Endothelial cell of umbilical vein (primary cell): ENCODE data around the gene SUSD6. TPM values are rescaled to one million over a fixed set of nuclear protein-coding genes. Genes with fewer than 3 reads are reported as not detected.

ENCODE experiments used
- BruUV-seq: library from RNA; stranded (reverse); fragments of 400-500 nt; replicated peaks from 2 replicates; lab custom pipeline; 2021; lab: Mats Ljungman, UMichigan
- CTCF ChIA-PET: fragments of 300-600, 350-600 bp; sonication (Branson Sonifier 250); formaldehyde crosslinking; loops from one replicate; lab custom pipeline; 2021; ENCODE audit warnings: antibody characterized with exemption, inconsistent platforms; lab: Charles Lee
- POLR2A ChIA-PET: fragments of 300-600, 350-600 bp; sonication (Branson Sonifier 250); formaldehyde crosslinking; loops from one replicate; lab custom pipeline; 2021; ENCODE audit warnings: antibody characterized with exemption, inconsistent platforms; lab: Charles Lee
- DNase-seq: peaks from one replicate; pipeline ENCODE4 v3.0.0-alpha.2; 2011; ENCODE audit warnings: low read depth, low spot score
- FAIRE-seq: peaks from 2 replicates; lab custom pipeline; 2011; peaks lifted over from hg19 to GRCh38; lab: Jason Lieb, UNC
- H2AFZ ChIP-seq: 2 replicates; pipeline ENCODE4 v1.6.0; 2012; ENCODE audit warnings: low read depth, low read length, control low read depth, inconsistent platforms
- H3K27ac ChIP-seq: 2 replicates; pipeline ENCODE4 v1.5.1; 2011; ENCODE audit warnings: low read depth, mild to moderate bottlenecking, control low read depth, low read length, moderate library complexity; ENCODE audit not compliant: insufficient read depth
- H3K27me3 ChIP-seq, 2 experiments: 2 replicates each; pipeline versions ENCODE4 v1.6.0 to v1.6.1; 2011; ENCODE audit warnings: low read length in 2 of 2, mixed read lengths in 1 of 2; ENCODE audit not compliant: control insufficient read depth in 2 of 2, insufficient read depth in 2 of 2
- H3K36me3 ChIP-seq, 2 experiments: 2 replicates in 1 of 2; 3 replicates in 1 of 2; pipeline ENCODE4 v1.5.1; 2011; ENCODE audit warnings: low read length in 2 of 2, mild to moderate bottlenecking in 1 of 2, moderate library complexity in 1 of 2; ENCODE audit not compliant: control insufficient read depth in 2 of 2, insufficient read depth in 2 of 2; ENCODE audit errors: extremely low read depth in 1 of 2
- H3K4me1 ChIP-seq: 3 replicates; pipeline ENCODE4 v1.5.1; 2011; ENCODE audit warnings: mild to moderate bottlenecking, low read length; ENCODE audit not compliant: control insufficient read depth, insufficient read depth; ENCODE audit errors: extremely low read depth
- H3K4me2 ChIP-seq: 2 replicates; pipeline ENCODE4 v1.6.1; 2011; ENCODE audit warnings: low read length, control low read depth, mixed read lengths; ENCODE audit not compliant: insufficient read depth
- H3K4me3 ChIP-seq, 3 experiments: fragments of 200-600 bp in 1 of 3; sonication (generic), shearing (Covaris generic) in 1 of 3; replicated peaks in 1 of 3; 2 replicates each; pipeline ENCODE4 v1.5.1; 2011 to 2016; ENCODE audit warnings: control low read depth in 3 of 3, low read length in 3 of 3, mild to moderate bottlenecking in 2 of 3, inconsistent platforms in 1 of 3, low read depth in 1 of 3, moderate library complexity in 1 of 3; ENCODE audit not compliant: insufficient read depth in 1 of 3
- H3K79me2 ChIP-seq: 2 replicates; pipeline ENCODE4 v1.6.0; 2012; ENCODE audit warnings: low read length, inconsistent platforms; ENCODE audit not compliant: control insufficient read depth, insufficient read depth
- H3K9ac ChIP-seq: replicated peaks from 2 replicates; pipeline ENCODE3; 2011; ENCODE audit warnings: low read length, control low read depth; ENCODE audit not compliant: insufficient read depth; ENCODE audit errors: extremely low read depth
- H3K9me1 ChIP-seq: replicated peaks from 3 replicates; pipeline ENCODE4 v1.6.0; 2011; ENCODE audit warnings: mild to moderate bottlenecking, low read length; ENCODE audit not compliant: control insufficient read depth, insufficient read depth; ENCODE audit errors: extremely low read depth
- H3K9me3 ChIP-seq: replicated peaks from 2 replicates; pipeline ENCODE4 v1.5.1; 2012; ENCODE audit warnings: low read length, inconsistent platforms; ENCODE audit not compliant: control insufficient read depth, insufficient read depth
- H4K20me1 ChIP-seq: replicated peaks from 2 replicates; pipeline ENCODE3; 2011; ENCODE audit warnings: mild to moderate bottlenecking, low read length; ENCODE audit not compliant: control insufficient read depth, insufficient read depth; ENCODE audit errors: extremely low read depth
- CTCF ChIP-seq, 2 donors: IDR thresholded peaks; 1 replicate in 1 of 2; 2 replicates in 1 of 2; pipeline ENCODE4 v1.5.1; 2011; ENCODE audit warnings: low read length in 2 of 2, mild to moderate bottlenecking in 2 of 2, moderate library complexity in 2 of 2, control low read depth in 1 of 2, inconsistent platforms in 1 of 2, low read depth in 1 of 2; ENCODE audit not compliant: insufficient read depth in 1 of 2; ENCODE audit errors: extremely low read depth in 1 of 2
- EZH2 ChIP-seq: IDR thresholded peaks from 2 replicates; pipeline ENCODE4 v1.6.1; 2012; ENCODE audit warnings: borderline replicate concordance, low read depth, mild to moderate bottlenecking, moderate library complexity, low read length, inconsistent platforms; ENCODE audit not compliant: severe bottlenecking
- FOS ChIP-seq: IDR thresholded peaks from 2 replicates; pipeline ENCODE4 v1.6.1; 2011; ENCODE audit warnings: mild to moderate bottlenecking, low read length, moderate library complexity, borderline replicate concordance; ENCODE audit not compliant: insufficient read depth
- GATA2 ChIP-seq: IDR thresholded peaks from 2 replicates; pipeline ENCODE4 v1.7.0; 2011; ENCODE audit warnings: low read depth, mild to moderate bottlenecking, moderate library complexity, mixed read lengths, low read length; ENCODE audit not compliant: insufficient read length, insufficient read depth
- JUN ChIP-seq: IDR thresholded peaks from 2 replicates; pipeline ENCODE4 v1.6.1; 2011; ENCODE audit warnings: borderline replicate concordance, low read depth; ENCODE audit not compliant: insufficient read length, insufficient read depth
- MYC ChIP-seq: IDR thresholded peaks from one replicate; pipeline ENCODE4 v1.6.1; 2011; ENCODE audit warnings: mild to moderate bottlenecking, low read depth, low read length
- POLR2A ChIP-seq: IDR thresholded peaks from 2 replicates; pipeline ENCODE4 v1.6.1; 2012; ENCODE audit warnings: low read depth, mild to moderate bottlenecking, control low read depth, low read length
- POLR2AphosphoS5 ChIP-seq: IDR thresholded peaks from 2 replicates; pipeline ENCODE4 v1.6.1; 2012; ENCODE audit warnings: low read depth, mild to moderate bottlenecking, control low read depth, low read length, moderate library complexity; ENCODE audit not compliant: insufficient read depth
- dilution Hi-C: fragments of 300-500 bp; cut with MboI; formaldehyde crosslinking; loops from one replicate; pipeline ENCODE4 v1.15.0; 2019; ENCODE audit warnings: low sequenced_read_pairs; ENCODE audit not compliant: extremely low pct_ligation_motif_present
- intact Hi-C: fragments of 100-400 bp; cut with micrococcal nuclease; formaldehyde crosslinking; loops from one replicate; pipeline ENCODE4 v1.10.0; 2022
- polyA plus RNA-seq, 4 experiments: library from polyadenylated mRNA; depleted of rRNA in 3 of 4; stranded (reverse) in 3 of 4; unstranded in 1 of 4; fragments of >200 nt; gene quantifications; 2 replicates each; pipeline versions ENCODE4 v1.2.1 to v1.2.3, GENCODE V29; 2011 to 2012; ENCODE audit warnings: missing spikeins in 1 of 4
- total RNA-seq: library from RNA; stranded (reverse); gene quantifications from 2 replicates; pipeline ENCODE4 v1.2.3, GENCODE V29; 2021
- TF ChIP-seq, protein P1 (sequence below): IDR thresholded peaks from 2 replicates; pipeline ENCODE4 v1.6.1; 2011; ENCODE audit not compliant: insufficient read depth, insufficient read length

Gene SUSD6
- total and polyA plus RNA-seq, 2 donors (not counting 3 experiments of a cell fraction or from before 2014, with no cell fraction given), result 13.4 to 19.5 TPM

- CTCF ChIA-PET, result interaction anchor here (1.3 to 1.5 kb wide), 3 partner anchors 11 to 110 kb away, joined by 3 to 5 read pairs (median 4); no protein-coding TSS in a partner anchor
- intact Hi-C loops (no loop called here), dilution Hi-C loops (no loop called here)
- peak overlapping the region; percentile 24 for H2AFZ ChIP-seq
- BruUV-seq, result no TSS peak
- H3K4me1 ChIP-seq, result peaks cover 32% of the 10 kb centered on the region
- POLR2A ChIA-PET, result interaction anchor here (0.6 kb wide), 1 partner anchor 146 kb away, joined by 5 read pairs; no protein-coding TSS in a partner anchor
- DNase-seq (peak; percentile 65), FAIRE-seq (peak; percentile 77)
- H3K36me3 ChIP-seq, result no peaks in the 10 kb centered on the region
- peak overlapping the region; percentile 4 for H3K27ac ChIP-seq
- peaks cover 77% of the 10 kb centered on the region for H3K79me2 ChIP-seq
- no peaks in the 10 kb centered on the region for H3K9me3 ChIP-seq
- no peaks in the 10 kb centered on the region for H3K27me3 ChIP-seq
- peaks cover 3% of the 10 kb centered on the region for H4K20me1 ChIP-seq
- H3K4me3 ChIP-seq, result peak overlapping the region in 1 of 3 experiments; percentile 39
- no peak for TF ChIP-seq JUN
- TF ChIP-seq, protein P1, sequence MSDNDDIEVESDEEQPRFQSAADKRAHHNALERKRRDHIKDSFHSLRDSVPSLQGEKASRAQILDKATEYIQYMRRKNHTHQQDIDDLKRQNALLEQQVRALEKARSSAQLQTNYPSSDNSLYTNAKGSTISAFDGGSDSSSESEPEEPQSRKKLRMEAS, result no peak
- TF ChIP-seq CTCF (IDR thresholded peaks at IDR 0.05; ENCODE audit: extremely low read depth in 1 of 2, insufficient read depth in 1 of 2, low read depth in 1 of 2, low read length in 2 of 2), result no peak
- TF ChIP-seq POLR2A, result no peak
- no peak for TF ChIP-seq GATA2
- TF ChIP-seq FOS, result no peak
- no peak for TF ChIP-seq EZH2
- TF ChIP-seq POLR2AphosphoS5, result no peak
- TF ChIP-seq MYC, result no peak
- peak overlapping the region; percentile 61 for H3K4me2 ChIP-seq
- no peak overlapping the region for H3K9ac ChIP-seq
- no peaks in the 10 kb centered on the region for H3K9me1 ChIP-seq
Measured at GRCh38 chr14:69615496-69616407, 4.4 kb downstream of the SUSD6 start.
